ENCODE measurements around the gene MAP3K19.

Gene MAP3K19

DNA sequence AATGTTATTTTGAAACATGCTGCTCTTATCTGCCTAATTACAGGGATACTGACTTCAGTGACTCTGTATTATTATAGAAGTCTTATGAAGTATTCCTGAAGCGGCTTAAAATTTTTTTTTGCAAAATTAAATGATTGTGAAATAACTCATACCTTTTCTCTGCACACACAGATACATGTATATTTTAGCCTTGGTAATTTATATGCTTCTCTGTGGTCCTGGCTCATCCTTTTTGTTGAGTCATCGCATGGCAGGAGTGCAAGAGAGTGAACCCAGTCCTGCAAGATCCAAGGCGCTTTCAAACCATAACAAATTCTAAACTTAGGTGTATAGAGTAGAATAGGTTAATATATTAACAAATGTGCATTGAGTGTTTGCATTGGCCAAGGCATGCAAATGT lies 120.1 kb downstream of the MAP3K19 start:
- DNase-seq: no peak

DNA sequence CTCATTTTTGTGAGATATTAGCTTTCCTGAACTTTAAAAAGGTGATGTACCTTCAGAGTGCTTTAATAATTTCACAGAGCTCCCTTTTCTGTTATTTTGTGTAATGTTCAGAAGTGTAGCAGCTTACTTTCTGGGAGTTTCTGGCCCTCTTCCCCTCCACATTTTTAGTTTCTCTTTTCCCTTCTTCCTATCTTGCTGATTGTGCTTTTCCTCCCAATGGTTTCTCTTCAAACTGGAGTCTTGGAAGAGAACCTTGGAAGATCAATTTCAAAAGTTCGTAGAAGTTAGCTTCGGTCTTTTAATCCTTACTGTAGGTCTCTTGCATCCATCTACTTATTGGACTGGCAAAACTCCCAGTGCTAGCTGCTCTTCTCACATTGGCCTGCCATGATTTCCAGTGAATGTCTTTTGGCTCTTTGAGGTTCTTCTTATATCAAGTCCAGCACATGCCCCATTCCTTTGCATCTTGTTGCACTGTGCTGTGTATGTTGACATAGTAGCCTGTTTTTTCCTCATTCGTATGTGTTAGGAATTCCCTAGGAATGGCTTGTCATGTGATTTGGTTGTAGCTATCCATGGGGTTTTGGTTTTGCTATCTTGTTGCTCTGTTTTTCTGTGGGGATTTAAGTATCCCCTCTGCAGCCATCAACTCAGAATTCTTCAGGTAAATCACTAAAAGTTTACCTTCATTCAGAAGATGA lies 120.9 kb downstream of the MAP3K19 start:
- no peak for DNase-seq

DNA sequence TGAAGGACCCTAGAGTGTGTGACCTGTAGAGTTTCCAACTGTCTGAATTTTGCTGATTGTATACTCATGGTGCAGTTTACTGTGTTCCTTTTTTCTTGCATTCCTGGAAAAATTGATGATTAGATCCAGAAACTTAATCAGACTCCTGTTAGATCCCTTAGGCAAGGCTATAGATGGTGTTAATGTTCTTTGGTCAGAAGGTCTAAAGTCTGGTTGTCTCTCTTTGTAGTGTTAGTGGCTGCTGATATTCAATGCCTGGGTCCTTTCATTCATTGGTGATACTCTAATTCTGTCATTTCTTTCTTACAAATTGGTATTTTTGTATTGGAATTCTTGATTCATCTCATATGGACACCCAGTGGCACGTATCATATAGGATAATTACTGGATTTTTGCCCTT lies 122.3 kb downstream of the MAP3K19 start:
- no peak for DNase-seq

DNA sequence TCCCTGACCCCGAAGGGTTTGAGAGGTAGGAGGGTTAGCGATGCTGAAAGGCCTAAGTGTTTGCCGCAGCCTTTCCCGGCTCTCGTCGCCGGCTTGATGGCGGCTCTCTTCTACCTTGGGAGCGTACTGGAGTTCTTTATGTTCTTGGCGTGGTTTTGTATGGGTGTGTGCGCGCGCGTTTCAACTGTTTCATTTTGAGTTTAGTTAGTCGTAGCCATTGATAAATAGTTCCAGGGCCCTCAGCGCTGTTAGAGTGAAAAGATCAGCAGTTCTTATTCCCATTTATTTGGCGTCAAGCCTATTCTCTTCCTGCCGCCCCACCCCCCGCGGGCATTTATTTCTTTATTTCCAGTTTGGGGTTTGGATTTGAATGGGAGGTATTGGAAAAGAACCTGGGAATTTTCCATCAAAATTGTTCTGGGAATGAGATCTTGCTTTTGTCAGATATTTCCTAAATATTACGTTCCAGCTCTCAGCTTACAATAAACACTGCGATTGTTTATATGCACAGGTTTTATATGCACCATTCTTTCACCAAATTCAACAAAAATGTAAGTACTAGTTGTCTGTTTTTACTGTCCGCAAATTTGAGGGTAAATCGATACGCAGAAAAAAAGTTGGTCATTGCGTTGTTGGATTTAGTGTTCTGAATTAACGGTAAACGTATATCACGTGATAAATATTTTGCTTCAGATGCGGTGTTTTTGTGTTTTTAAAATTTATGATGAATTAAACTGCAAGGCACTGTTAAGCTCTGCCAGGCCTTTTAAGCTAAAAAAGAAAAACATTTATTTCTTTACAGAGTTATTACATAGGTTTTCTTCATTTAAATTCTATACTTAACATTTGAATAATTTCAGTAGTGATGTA lies 127.7 kb downstream of the MAP3K19 start:
- DNase-seq: peak; percentile 75

DNA sequence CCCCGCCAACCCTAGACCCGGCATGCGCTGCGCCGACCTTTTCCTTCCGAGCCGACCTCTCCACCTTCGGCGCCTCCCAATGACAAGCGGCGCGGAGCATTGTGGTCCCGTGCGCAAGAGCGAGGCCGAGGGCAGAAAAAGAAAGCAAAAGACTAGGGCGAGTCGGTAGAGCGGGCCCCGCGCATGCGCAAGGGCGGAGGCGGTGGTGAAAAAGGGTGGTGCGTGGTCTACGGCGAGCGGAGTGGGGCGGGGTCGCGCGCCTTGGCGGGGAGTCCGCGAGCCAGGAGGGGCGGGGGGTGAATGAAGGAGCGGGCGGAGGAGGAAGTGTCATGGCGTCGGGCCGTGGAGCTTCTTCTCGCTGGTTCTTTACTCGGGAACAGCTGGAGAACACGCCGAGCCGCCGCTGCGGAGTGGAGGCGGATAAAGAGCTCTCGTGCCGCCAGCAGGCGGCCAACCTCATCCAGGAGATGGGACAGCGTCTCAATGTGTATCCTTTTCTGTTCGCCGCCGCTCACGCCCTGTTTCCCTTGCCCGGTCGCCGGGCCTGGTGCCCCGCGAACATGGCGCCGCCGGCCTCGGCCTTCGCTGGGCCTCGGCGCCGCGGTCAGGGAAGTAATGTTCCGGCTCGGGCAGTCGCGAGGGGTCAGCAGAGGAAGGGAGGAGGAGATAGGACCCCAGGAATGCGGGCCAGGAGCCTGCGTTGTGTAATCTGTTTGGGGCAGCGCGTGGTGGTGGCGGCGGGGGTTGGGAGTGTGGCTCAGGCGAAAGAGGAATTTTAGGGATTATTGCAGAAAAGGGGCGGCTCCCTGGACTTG lies 128.5 kb downstream of the MAP3K19 start, which contains the start of gene CCNT2:
Gene CCNT2, plus strand, starts transcription at position 297 of the 815 bp plus-strand sequence. Its CDS starts 33 bp downstream, at position 330.
- peak; percentile 99 to 100 for DNase-seq

DNA sequence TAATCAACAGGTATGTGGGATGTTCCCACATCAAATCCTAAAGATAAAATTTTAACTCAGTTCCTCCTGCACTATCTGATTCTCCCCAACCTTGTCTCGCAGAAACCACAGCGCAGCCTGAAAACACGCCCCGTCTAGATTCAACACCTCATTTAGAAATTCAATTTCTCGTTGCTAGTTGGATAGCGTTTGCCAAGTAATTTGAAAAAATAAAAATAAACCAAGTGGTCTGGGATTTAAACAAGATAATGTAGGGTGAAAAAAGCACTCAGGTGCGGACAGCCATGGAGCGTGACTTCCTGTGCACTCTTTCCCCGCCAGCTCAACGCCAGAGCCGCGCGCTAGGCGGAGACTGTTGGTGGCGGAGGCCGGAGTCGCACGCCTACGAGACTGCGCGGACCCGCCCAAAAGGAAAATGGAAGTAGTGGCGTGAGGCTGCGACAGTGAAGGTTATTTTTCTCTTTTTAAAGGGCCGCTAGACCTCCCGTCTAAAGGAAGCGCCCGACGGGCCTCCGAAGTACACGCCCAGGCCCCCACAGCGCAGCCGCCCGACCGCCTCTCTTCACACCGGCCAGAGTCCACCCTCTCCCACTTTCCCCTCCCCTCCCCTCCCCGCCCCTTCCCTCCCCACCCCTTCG lies 129.2 kb downstream of the MAP3K19 start:
- DNase-seq: peak; percentile 89 to 90

DNA sequence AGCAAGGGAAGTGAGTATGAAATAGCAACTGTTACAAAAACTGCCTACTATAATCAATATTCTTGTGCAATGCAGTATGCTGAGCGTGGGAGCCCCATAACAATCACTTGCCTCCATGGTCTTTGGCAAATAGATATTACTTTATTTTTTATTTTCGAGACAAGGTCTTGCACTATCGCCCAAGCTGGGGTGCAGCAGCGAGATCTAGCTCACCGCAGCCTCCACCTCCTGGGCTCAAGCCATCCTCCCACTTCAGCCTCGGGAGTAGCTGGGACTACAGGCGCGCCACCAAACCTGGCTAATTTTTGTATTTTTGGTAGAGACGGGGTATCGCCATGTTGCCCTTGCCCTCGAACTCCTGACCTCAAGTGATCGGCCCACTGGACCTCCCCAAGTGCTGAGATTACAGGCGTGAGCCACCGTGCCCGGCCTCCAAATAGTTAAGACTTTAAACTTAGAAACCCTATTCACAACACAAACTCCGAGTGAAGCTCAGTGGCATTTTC lies 129.8 kb downstream of the MAP3K19 start:
- DNase-seq: peak in 1 of 2 experiments; percentile 37
